Caki2 (cell line): Measurements from ENCODE around the gene EXOG. TPM values are rescaled to one million over a fixed set of nuclear protein-coding genes. Genes with fewer than 3 reads are reported as not detected.

Experiments used
- DNase-seq: peaks from one replicate; pipeline ENCODE4 v3.0.0-alpha.2; 2015; ENCODE audit warnings: low read depth
- in situ Hi-C: cut with HindIII; loops from 2 replicates; pipeline ENCODE4 v1.10.0; 2016; ENCODE audit warnings: low sequenced_read_pairs, low pct_unique_long_range_greater_than_20kb, mixed read lengths
- total RNA-seq: library from RNA; depleted of rRNA; stranded (reverse); fragments of >200 nt; shearing (Covaris generic); gene quantifications from 2 replicates; pipeline ENCODE4 v1.2.3, GENCODE V29; 2014; ENCODE audit warnings: low replicate concordance

The EXOG gene
- total RNA-seq, 1 experiment from 2014 or later = 2.2 TPM

DNA sequence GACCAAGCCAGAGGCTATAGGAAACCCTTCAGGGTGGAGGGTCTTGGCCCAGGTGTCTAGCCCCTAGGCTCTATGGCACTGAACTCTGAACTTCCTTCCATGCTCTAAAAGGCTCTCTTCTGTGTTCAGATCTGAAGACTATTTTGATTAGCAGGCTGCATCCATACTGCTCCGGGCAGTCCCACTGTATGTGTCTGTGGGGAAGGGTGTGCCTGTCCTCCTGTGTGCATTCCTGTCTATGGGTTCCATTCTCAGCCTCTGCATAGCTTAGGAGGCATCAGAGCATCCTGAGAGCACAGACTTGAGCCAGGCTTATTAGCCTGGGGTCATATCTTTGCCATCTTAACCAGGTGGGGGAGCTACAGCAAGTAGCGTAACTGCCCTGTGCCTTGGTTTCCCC is 38.0 kb downstream of the EXOG start:
- in situ Hi-C loops = no loop called here
- no peak for DNase-seq

- DNase-seq = no peak
- in situ Hi-C loops = no loop called here
Observed at GRCh38 chr3:38534604-38535003, 38.5 kb downstream of the EXOG start.

- in situ Hi-C loops = no loop called here
- DNase-seq = no peak
Observed at GRCh38 chr3:38536671-38537070, 40.5 kb downstream of the EXOG start.

GRCh38 chr3:38538773-38539353 is 42.7 kb downstream of the EXOG start:
- in situ Hi-C loops = no loop called here
- no peak for DNase-seq

DNA sequence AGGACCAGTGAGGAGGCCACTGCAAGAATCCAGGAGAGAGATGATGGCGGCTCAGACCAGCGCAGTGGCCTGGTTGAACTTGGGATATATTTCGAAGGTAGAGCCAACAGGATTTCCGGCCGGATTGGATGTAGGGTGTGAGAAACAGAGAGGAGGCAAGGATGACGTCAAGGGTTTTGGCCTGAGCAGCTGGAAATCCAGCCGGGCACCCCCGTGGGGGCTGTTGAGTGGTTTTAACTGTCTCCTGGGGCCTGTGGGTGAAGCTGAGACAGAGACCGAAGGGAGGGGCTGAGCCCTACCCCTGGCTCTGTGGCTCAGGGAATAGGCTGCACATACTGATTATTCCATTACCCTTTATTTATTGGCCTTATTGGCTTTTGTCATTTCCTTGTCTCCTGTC is 45.7 kb downstream of the EXOG start:
- in situ Hi-C loops = no loop called here
- DNase-seq = no peak

GRCh38 chr3:38542401-38543298 is 46.5 kb downstream of the EXOG start:
- DNase-seq = no peak
- in situ Hi-C loops = no loop called here

- in situ Hi-C loops = no loop called here
- DNase-seq = no peak
Observed at GRCh38 chr3:38543586-38543985, 47.4 kb downstream of the EXOG start.

GRCh38 chr3:38544926-38545325 is 48.8 kb downstream of the EXOG start:
- in situ Hi-C loops = no loop called here
- no peak for DNase-seq

- DNase-seq = no peak
- in situ Hi-C loops = no loop called here
Observed at GRCh38 chr3:38545550-38545949, 49.4 kb downstream of the EXOG start.

DNA sequence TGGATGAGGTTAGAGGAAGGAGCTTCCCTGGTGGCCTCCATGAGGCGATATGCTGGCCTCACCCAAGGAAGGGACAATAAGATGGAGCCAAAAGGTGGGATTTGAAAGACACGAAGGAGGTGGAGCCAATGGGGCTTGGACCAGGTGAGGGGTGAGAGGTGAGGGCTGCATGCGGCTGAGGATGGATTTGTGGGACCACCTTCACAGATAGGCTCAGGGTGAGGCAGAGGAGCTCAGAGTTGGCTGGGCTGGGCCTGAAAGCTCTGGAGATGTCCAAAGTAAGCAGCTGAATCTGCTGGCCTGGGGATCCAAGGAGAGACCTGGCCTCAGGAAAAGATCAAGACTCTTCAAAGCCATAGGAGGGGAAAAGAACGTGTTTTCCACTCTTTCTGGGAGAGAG is 49.8 kb downstream of the EXOG start:
- DNase-seq = no peak
- in situ Hi-C loops = no loop called here

DNA sequence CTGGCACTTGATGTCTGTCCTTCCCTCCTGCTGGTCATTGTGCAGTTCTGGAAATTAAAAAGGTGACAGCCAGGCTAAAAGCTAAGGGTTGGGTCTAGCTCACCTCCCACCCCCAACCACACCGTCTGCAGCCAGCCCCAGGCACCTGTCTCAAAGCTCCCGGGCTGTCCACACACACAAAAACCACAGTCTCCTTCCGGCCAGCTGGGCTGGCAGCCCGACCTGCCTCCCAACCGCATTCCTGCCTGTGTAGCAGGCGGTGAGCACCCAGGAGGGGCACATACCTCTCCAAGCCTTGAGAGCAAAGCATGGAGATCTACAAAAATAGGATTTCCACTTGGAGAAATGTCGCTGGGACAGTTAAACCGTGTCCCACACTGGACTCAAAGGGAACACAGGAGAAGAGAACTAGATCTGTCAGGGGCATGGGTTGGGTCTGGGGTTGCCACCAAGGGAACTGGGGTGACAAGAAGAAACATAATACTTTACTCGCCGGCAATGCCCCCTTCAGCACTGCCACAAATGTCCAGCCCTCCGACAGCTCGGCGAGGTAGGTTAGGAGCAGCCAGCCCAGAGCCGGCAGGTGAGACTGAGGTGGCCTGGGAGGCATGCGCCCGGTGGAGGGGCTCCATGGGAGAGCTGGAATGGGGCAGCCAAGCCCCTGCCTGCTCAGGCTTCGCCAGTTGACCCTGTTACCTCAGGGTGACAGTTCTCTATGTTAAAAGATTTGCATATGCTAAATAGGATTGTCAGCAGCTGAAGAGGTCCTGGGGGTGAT is 52.2 kb downstream of the EXOG start:
- in situ Hi-C loops = no loop called here
- no peak for DNase-seq

- in situ Hi-C loops = no loop called here
- DNase-seq = no peak
Observed at GRCh38 chr3:38549082-38549481, 52.9 kb downstream of the EXOG start.

- no peak for DNase-seq
- in situ Hi-C loops = no loop called here
Observed at GRCh38 chr3:38549486-38549885, 53.3 kb downstream of the EXOG start.

- DNase-seq = no peak
- in situ Hi-C loops = no loop called here
Observed at GRCh38 chr3:38549957-38550840, 54.1 kb downstream of the EXOG start.

DNA sequence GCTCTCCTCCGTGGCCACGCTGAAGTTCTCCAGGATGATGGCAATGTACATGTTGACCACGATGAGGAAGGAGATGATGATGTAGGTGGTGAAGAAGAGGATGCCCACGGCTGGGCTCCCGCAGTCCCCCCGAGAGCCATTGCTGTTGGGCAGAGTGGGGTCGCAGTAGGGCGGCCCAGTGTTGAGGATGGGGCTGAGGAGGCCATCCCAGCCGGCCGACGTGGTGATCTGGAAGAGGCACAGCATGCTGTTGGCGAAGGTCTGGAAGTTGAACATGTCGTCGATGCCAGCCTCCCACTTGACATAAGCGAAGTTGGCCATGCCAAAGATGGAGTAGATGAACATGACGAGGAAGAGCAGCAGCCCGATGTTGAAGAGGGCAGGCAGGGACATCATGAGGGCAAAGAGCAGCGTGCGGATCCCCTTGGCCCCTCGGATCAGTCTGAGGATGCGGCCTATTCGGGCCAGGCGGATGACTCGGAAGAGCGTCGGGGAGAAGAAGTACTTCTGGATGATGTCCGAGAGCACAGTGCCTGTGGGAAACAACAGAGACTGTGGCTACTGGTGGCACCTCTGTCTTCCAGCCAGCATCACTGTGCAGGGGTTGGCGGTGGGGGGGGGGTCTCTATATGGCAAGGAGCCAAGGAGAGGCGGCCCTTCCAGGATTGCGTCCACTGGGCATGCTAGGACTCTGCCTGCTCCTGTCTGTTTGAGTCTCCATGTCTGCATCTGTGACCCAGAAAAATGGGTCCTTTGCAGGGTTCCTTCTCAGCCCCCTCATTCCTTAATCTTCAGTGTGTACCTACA is 55.1 kb downstream of the EXOG start:
- in situ Hi-C loops = no loop called here

GRCh38 chr3:38552364-38552763 is 56.2 kb downstream of the EXOG start:
- in situ Hi-C loops = no loop called here
- no peak for DNase-seq

More for the DNA sequence above, 55.1 kb downstream of the EXOG start:
- no peak for DNase-seq

DNA sequence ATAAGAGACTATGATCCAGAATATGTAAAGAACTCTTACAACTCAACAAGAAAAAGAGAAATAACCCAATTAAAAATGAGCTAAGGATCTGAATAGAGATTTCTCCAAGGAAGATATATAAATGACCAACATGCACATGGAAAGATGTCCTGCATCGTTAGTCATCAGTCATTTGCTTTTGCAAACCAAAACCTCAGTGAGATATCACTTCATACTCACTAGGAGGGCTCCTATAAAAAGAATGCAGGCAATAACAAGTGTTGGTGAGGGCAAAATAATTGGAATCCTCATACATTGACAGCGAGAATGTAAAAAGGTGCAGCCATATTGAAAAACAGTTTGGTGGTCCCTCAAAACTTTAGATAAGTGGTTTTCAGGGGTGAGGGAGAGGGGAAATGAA is 56.9 kb downstream of the EXOG start:
- in situ Hi-C loops = no loop called here
- DNase-seq = no peak
